Nephron (organoid): ENCODE measurements around the gene YTHDF2.
"Not testable (repeated sequence)": the region's sequence is repeated elsewhere in the genome, so short reads cannot be mapped to it uniquely, and the experiment has no call there.

ENCODE experiments used
- H3K27ac Mint-ChIP-seq, 3 experiments: 2 replicates each; pipeline ENCODE4 v1.8.0; 2020; ENCODE audit warnings: mixed read lengths in 3 of 3, mild to moderate bottlenecking in 2 of 3, moderate library complexity in 1 of 3
- H3K27me3 Mint-ChIP-seq: 2 replicates; pipeline ENCODE4 v1.8.0; 2021; ENCODE audit warnings: low read depth, mild to moderate bottlenecking, moderate library complexity, mixed read lengths
- H3K36me3 Mint-ChIP-seq: 2 replicates; pipeline ENCODE4 v1.8.0; 2020; ENCODE audit warnings: low read depth, mixed read lengths
- H3K4me1 Mint-ChIP-seq: 2 replicates; pipeline ENCODE4 v1.8.0; 2020; ENCODE audit warnings: mixed read lengths
- H3K4me3 Mint-ChIP-seq, 3 experiments: 2 replicates each; pipeline ENCODE4 v1.8.0; 2020; ENCODE audit warnings: mild to moderate bottlenecking in 3 of 3, mixed read lengths in 3 of 3, moderate library complexity in 2 of 3
- H3K9me3 Mint-ChIP-seq: 2 replicates; pipeline ENCODE4 v1.8.0; 2020; ENCODE audit warnings: mixed read lengths
- TF ChIP-seq, protein P1 (sequence below), 3 experiments: fragments of 200-600 bp; sonication (generic); IDR thresholded peaks; one replicate each; pipeline ENCODE4 v1.5.0; 2021; ENCODE audit warnings: antibody characterized with exemption in 3 of 3; ENCODE audit not compliant: unreplicated experiment in 3 of 3

Gene YTHDF2

DNA sequence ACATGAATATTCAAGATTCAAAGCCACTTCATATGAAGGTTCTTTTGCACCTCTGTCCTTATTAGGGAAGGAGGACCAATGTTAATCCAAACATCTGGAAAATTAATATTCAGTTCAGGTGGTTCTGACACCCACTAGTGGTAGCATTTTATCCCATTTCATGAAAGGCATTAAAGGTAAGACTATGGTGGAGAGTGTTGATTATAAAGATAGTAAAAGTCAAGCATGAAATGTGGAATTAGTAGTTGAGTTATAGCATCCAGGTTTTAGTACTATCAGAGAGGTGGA lies 17.5 kb upstream of the YTHDF2 start:
- peaks cover 15% of the 10 kb centered on the region for H3K36me3 Mint-ChIP-seq
- TF ChIP-seq, protein P1, sequence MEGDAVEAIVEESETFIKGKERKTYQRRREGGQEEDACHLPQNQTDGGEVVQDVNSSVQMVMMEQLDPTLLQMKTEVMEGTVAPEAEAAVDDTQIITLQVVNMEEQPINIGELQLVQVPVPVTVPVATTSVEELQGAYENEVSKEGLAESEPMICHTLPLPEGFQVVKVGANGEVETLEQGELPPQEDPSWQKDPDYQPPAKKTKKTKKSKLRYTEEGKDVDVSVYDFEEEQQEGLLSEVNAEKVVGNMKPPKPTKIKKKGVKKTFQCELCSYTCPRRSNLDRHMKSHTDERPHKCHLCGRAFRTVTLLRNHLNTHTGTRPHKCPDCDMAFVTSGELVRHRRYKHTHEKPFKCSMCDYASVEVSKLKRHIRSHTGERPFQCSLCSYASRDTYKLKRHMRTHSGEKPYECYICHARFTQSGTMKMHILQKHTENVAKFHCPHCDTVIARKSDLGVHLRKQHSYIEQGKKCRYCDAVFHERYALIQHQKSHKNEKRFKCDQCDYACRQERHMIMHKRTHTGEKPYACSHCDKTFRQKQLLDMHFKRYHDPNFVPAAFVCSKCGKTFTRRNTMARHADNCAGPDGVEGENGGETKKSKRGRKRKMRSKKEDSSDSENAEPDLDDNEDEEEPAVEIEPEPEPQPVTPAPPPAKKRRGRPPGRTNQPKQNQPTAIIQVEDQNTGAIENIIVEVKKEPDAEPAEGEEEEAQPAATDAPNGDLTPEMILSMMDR (IDR thresholded peaks at IDR 0.05; ENCODE audit: unreplicated experiment in 3 of 3): no peak

DNA sequence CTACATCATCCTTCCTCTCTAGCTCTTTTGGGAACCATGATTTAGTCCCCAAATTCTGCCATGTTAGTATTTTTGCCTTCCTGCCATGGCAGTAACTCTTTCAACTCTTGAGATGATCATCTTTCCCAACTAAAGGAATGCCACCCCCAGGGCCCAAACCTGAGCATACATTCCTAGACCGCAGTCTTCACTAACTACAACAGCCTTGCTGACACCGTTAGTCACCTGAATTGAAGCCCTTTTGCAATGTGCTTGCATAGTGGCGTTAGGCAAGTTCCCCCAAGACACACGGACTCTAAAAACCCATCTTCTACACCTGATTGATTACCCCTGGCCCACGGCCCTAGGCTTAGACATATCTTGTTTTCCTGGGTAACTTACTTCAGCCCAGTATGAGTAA lies 16.4 kb upstream of the YTHDF2 start:
- H3K27me3 Mint-ChIP-seq: no peaks in the 10 kb centered on the region
- no peaks in the 10 kb centered on the region for H3K9me3 Mint-ChIP-seq
- no peak overlapping the region for H3K27ac Mint-ChIP-seq
- TF ChIP-seq, protein P1 (IDR thresholded peaks at IDR 0.05; ENCODE audit: unreplicated experiment in 3 of 3): no peak
- peaks cover 7% of the 10 kb centered on the region for H3K36me3 Mint-ChIP-seq
- H3K4me3 Mint-ChIP-seq: no peak overlapping the region
- H3K4me1 Mint-ChIP-seq: peaks cover 5% of the 10 kb centered on the region

More for the DNA sequence above, 17.5 kb upstream of the YTHDF2 start:
- no peak overlapping the region for H3K4me3 Mint-ChIP-seq
- no peak overlapping the region for H3K27ac Mint-ChIP-seq
- H3K4me1 Mint-ChIP-seq: peaks cover 5% of the 10 kb centered on the region
- H3K9me3 Mint-ChIP-seq: no peaks in the 10 kb centered on the region
- H3K27me3 Mint-ChIP-seq: no peaks in the 10 kb centered on the region

DNA sequence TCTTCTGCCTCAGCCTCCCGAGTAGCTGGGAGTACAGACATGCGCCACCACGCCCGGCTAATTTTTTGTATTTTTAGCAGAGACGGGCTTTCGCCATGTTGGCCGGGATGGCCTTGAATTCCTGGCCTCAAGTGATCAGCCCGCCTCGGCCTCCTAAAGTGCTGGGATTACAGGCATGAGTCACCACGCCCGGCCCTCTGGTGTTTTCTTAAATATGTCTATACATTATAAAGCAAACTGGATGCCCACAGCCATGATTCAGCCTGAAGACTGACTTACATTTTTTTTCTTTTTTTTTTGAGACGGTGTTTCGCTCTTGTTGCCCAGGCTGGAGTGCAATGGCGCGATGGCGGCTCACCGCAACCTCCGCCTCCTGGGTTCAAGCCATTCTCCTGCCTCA lies 14.8 kb upstream of the YTHDF2 start:
- H3K36me3 Mint-ChIP-seq, H3K4me1 Mint-ChIP-seq: not testable (repeated sequence)

DNA sequence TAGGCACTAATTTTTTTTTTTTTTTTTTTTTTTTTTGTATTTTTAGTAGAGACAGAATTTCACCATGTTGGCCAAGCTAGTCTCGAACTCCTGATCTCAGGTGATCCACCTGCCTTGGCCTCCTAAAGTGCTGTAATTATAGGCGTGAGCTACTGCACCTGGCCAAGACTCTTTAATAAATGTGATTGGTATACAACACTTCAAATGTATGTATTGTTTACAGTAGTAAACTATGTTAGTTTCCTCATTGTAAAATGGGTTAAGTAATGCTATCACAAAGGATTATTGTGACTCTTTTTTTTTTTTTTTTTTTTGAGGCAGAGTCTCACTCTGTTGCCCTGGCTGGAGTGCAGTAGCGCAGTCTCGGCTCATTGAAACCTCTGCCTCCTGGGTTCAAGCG lies 11.4 kb upstream of the YTHDF2 start:
- not testable (repeated sequence) for H3K9me3 Mint-ChIP-seq, H3K4me3 Mint-ChIP-seq, H3K4me1 Mint-ChIP-seq, H3K27ac Mint-ChIP-seq, H3K27me3 Mint-ChIP-seq, H3K36me3 Mint-ChIP-seq

More for the DNA sequence above, 14.8 kb upstream of the YTHDF2 start:
- H3K9me3 Mint-ChIP-seq, H3K4me3 Mint-ChIP-seq, H3K27me3 Mint-ChIP-seq, H3K27ac Mint-ChIP-seq: not testable (repeated sequence)

DNA sequence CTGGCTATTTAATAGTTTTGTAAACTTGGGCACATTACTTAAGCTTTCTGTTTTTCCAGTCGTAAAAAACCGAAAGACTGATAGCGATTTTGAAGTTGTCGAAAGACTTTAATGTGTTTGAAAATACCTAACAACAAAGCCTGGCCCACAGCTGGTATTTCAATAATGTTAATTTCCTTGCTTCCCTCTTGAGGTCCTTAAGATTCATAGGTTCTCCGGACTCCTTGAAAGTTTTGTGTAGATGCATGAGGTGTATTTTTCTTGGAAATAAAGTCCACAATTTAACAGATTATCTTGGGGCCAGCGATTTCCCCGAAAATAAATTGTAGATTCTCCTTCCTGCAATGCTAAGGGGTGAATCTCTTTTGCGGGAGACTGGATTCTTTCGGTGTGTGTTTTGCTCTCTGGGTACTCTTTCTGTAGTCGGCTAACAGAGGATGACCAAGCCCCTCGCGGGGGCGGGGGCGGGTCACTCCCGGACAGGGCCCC lies 735 bp upstream of the YTHDF2 start:
- Mint-ChIP-seq H3K27me3 (no peaks in the 10 kb centered on the region), H3K9me3 (no peaks in the 10 kb centered on the region), H3K4me3 (peak overlapping the region; percentile 95 to 100 (median 99)), H3K4me1 (peaks cover 37% of the 10 kb centered on the region), H3K36me3 (peaks cover 27% of the 10 kb centered on the region), H3K27ac (peak overlapping the region; percentile 98 to 100 (median 100))
- TF ChIP-seq, protein P1 (IDR thresholded peaks at IDR 0.05; ENCODE audit: unreplicated experiment in 3 of 3): no peak

DNA sequence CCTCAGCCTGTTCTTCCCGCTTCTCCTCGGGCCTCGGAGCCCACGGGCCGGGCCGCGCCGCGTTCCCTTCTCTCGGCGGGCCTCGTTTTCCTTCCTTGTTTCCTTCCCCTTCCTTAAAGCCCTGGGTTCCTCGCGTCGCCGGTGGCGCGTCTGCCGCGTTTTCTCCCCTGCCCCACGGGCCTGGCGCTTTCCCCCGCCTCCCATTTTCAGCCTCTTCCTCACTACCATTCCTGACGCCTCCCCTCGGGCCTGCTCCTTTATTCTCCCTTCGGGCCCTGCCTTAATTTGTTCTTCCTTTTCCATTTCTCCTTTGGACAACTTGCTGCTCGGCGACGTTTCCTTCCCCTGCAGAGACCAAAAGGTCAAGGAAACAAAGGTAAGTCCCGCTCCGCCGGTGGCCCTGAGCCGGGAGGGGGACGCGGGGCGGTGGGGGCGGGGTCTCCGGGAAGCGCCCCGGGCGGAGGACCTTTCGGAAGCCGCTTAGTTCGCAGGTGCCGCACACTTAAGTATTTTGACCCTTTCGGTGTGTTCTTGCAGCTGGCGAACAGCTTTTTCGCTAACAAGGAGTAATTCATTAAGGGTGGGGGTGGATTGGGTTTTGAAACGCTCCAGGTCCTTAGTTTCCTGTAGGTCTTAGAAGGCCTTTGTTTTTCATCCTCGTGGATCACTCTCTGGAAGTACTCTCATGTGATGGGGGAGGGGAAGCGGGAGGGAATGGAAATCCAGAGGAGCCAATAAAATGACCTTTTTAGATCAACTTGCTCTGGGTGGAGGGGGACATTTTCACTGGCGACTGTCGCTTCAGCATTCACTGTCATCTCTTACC lies 780 bp downstream of the YTHDF2 start:
- H3K27ac Mint-ChIP-seq: peak overlapping the region; percentile 98 to 100 (median 100)
- H3K4me1 Mint-ChIP-seq: peaks cover 42% of the 10 kb centered on the region

More for the DNA sequence above, 780 bp downstream of the YTHDF2 start:
- Mint-ChIP-seq H3K9me3 (no peaks in the 10 kb centered on the region), H3K36me3 (peaks cover 41% of the 10 kb centered on the region), H3K4me3 (peak overlapping the region; percentile 95 to 100 (median 99)), H3K27me3 (no peaks in the 10 kb centered on the region)
- TF ChIP-seq, protein P1 (IDR thresholded peaks at IDR 0.05; ENCODE audit: unreplicated experiment in 3 of 3): no peak
